A549 (cell line): ENCODE measurements around the gene CDC14B. TPM values are rescaled to one million over a fixed set of nuclear protein-coding genes. Genes with fewer than 3 reads are reported as not detected.

ENCODE experiments used
- ATAC-seq, 2 experiments: fragments of 200-7000 bp in 1 of 2; fragments of >200 bp in 1 of 2; cut with Nextera tagmentation in 1 of 2; cut with Tn5 transposase in 1 of 2; 3 replicates each; pipeline versions ENCODE4 v1.8.0 to v1.9.1; 2018 to 2020; ENCODE audit warnings: mild to moderate bottlenecking in 1 of 2, moderate library complexity in 1 of 2
- CTCF ChIA-PET: fragments of 300-600 bp; sonication (Branson Sonifier 250); formaldehyde crosslinking; extraction: SDS; loops from one replicate; lab custom pipeline; 2021; ENCODE audit warnings: antibody characterized with exemption, inconsistent platforms; lab: Yijun Ruan, JAX
- POLR2A ChIA-PET: fragments of 350-600 bp; formaldehyde crosslinking; extraction: SDS; loops from one replicate; lab custom pipeline; 2021; ENCODE audit warnings: antibody characterized with exemption, inconsistent platforms; lab: Yijun Ruan, JAX
- DNase-seq, 2 experiments: peaks; one replicate each; pipeline versions ENCODE4 v3.0.0 to v3.0.0-alpha.2; 2011 to 2016; ENCODE audit warnings: low read depth in 1 of 2, low spot score in 1 of 2
- FAIRE-seq: peaks from 2 replicates; lab custom pipeline; 2011; peaks lifted over from hg19 to GRCh38; lab: Jason Lieb, UNC
- H3K27ac ChIP-seq, 2 experiments: fragments of >200 bp; sonication (Bioruptor Twin); formaldehyde crosslinking; 3 replicates each; pipeline ENCODE4 v1.5.1; 2016 to 2017
- H3K4me1 ChIP-seq: fragments of >200 bp; sonication (Bioruptor Twin); formaldehyde crosslinking; 3 replicates; pipeline ENCODE4 v1.6.1; 2016
- H3K4me2 ChIP-seq: fragments of >200 bp; sonication (Bioruptor Twin); formaldehyde crosslinking; 3 replicates; pipeline ENCODE4 v1.6.1; 2016
- H3K4me3 ChIP-seq: fragments of >200 bp; sonication (Bioruptor Twin); formaldehyde crosslinking; 3 replicates; pipeline ENCODE4 v1.5.1; 2016
- H3K9me3 ChIP-seq: fragments of >200 bp; sonication (Bioruptor Twin); formaldehyde crosslinking; 3 replicates; pipeline ENCODE4 v1.6.1; 2016
- BHLHE40 ChIP-seq: IDR thresholded peaks from 2 replicates; pipeline ENCODE4 v1.6.1; 2012; ENCODE audit warnings: low read depth, low read length, inconsistent platforms
- CBX2 ChIP-seq: fragments of 200-600 bp; sonication (generic); IDR thresholded peaks from 2 replicates; pipeline ENCODE4 v1.6.1; 2016; ENCODE audit warnings: low read depth, mild to moderate bottlenecking, borderline replicate concordance
- CHD2 ChIP-seq: fragments of 150-350 bp; IDR thresholded peaks from 2 replicates; pipeline ENCODE4 v1.6.1; 2014; ENCODE audit warnings: low read length; ENCODE audit not compliant: partially characterized antibody
- CHD4 ChIP-seq: fragments of 200-600 bp; sonication (generic); IDR thresholded peaks from 2 replicates; pipeline ENCODE4 v1.6.1; 2016; ENCODE audit warnings: antibody characterized with exemption, mild to moderate bottlenecking, borderline replicate concordance
- FOSB ChIP-seq: fragments of 250-450 bp; sonication (Bioruptor Pico); IDR thresholded peaks from 2 replicates; pipeline ENCODE4 v1.5.0; 2020; ENCODE audit warnings: mild to moderate bottlenecking, moderate library complexity
- GATA3 ChIP-seq: IDR thresholded peaks from 2 replicates; pipeline ENCODE4 v1.6.1; 2012; ENCODE audit warnings: borderline replicate concordance
- HDAC2 ChIP-seq: fragments of 200-600 bp; sonication (generic); IDR thresholded peaks from 2 replicates; pipeline ENCODE4 v1.6.1; 2016
- HOXB13 ChIP-seq: fragments of 250-450 bp; sonication (Bioruptor Pico); IDR thresholded peaks from 2 replicates; pipeline ENCODE4 v1.5.0; 2020; ENCODE audit warnings: low read depth, mild to moderate bottlenecking, moderate library complexity
- JUNB ChIP-seq: fragments of >200 bp; sonication (Bioruptor Twin); formaldehyde crosslinking; IDR thresholded peaks from 2 replicates; pipeline ENCODE4 v1.6.1; 2016
- KDM1A ChIP-seq: fragments of 200-600 bp; sonication (generic); IDR thresholded peaks from 2 replicates; pipeline ENCODE4 v1.6.1; 2016; ENCODE audit warnings: low read depth, mild to moderate bottlenecking
- KDM5A ChIP-seq: fragments of 200-600 bp; sonication (generic); IDR thresholded peaks from 2 replicates; pipeline ENCODE4 v1.6.1; 2016; ENCODE audit warnings: antibody characterized with exemption, mild to moderate bottlenecking
- NR3C1 ChIP-seq: fragments of >200 bp; sonication (Bioruptor Twin); formaldehyde crosslinking; IDR thresholded peaks from 3 replicates; pipeline ENCODE4 v1.6.1; 2017
- PHF8 ChIP-seq: fragments of 200-600 bp; sonication (generic); IDR thresholded peaks from 2 replicates; pipeline ENCODE4 v1.6.1; 2016; ENCODE audit warnings: low read depth, mild to moderate bottlenecking, antibody characterized with exemption, moderate library complexity, borderline replicate concordance
- POLR2A ChIP-seq: IDR thresholded peaks from 2 replicates; pipeline ENCODE4 v1.6.1; 2012; ENCODE audit warnings: mild to moderate bottlenecking, low read length
- POLR2AphosphoS2 ChIP-seq: conservative IDR thresholded peaks from 2 replicates; pipeline ENCODE4 v1.6.1; 2012; ENCODE audit warnings: low read length, improper control_type of control experiment, inconsistent platforms
- RAD21 ChIP-seq, 2 experiments: fragments of >200 bp in 1 of 2; sonication (Bioruptor Twin) in 1 of 2; formaldehyde crosslinking in 1 of 2; IDR thresholded peaks in 1 of 2; conservative IDR thresholded peaks in 1 of 2; 2 replicates in 1 of 2; 3 replicates in 1 of 2; pipeline ENCODE4 v1.6.1; 2012 to 2018; ENCODE audit warnings: inconsistent platforms in 1 of 2
- RARB ChIP-seq: fragments of 250-450 bp; sonication (Bioruptor Pico); IDR thresholded peaks from 2 replicates; pipeline ENCODE4 v1.8.0; 2021; ENCODE audit warnings: mild to moderate bottlenecking, moderate library complexity
- RCOR1 ChIP-seq: fragments of 150-350 bp; IDR thresholded peaks from 2 replicates; pipeline ENCODE4 v1.6.1; 2014; ENCODE audit warnings: antibody characterized with exemption, low read length, low read depth
- RFX5 ChIP-seq: fragments of 450-650 bp; IDR thresholded peaks from 2 replicates; pipeline ENCODE4 v1.7.1; 2014; ENCODE audit warnings: antibody characterized with exemption, mild to moderate bottlenecking, moderate library complexity
- SREBF2 ChIP-seq: fragments of 450-650 bp; IDR thresholded peaks from 2 replicates; pipeline ENCODE4 v1.6.1; 2014; ENCODE audit warnings: mild to moderate bottlenecking, moderate library complexity
- TFCP2L1 ChIP-seq: fragments of 250-450 bp; sonication (Bioruptor Pico); IDR thresholded peaks from 2 replicates; pipeline ENCODE4 v1.5.0; 2021; ENCODE audit warnings: mild to moderate bottlenecking
- TP53 ChIP-seq: fragments of 250-450 bp; sonication (Bioruptor Pico); IDR thresholded peaks from 2 replicates; pipeline ENCODE4 v1.5.0; 2021; ENCODE audit warnings: mild to moderate bottlenecking, moderate library complexity
- ZFP36 ChIP-seq: fragments of 450-650 bp; IDR thresholded peaks from 2 replicates; pipeline ENCODE4 v1.6.1; 2014; ENCODE audit warnings: borderline replicate concordance; ENCODE audit not compliant: partially characterized antibody
- WGBS: methylation state at CpG from one replicate; pipeline ENCODE4 v1.1.6; 2017; ENCODE audit errors: missing lambda C conversion rate; 5-methylcytosine and 5-hydroxymethylcytosine counted together
- polyA plus RNA-seq, 4 experiments: library from polyadenylated mRNA; depleted of rRNA in 3 of 4; stranded (reverse); fragments of >200 nt; fragmentation: RNase III in 1 of 4; extraction: RNeasy Plus Mini Kit Qiagen cat#74134 plus additional on column Dnase treatment in 1 of 4; gene quantifications; 2 replicates in 3 of 4; 3 replicates in 1 of 4; pipeline ENCODE4 v1.2.3, GENCODE V29; 2011 to 2017
- TF ChIP-seq, protein P1 (sequence below): fragments of >200 bp; sonication (Bioruptor Twin); formaldehyde crosslinking; IDR thresholded peaks from 3 replicates; pipeline ENCODE4 v1.6.1; 2016
- TF ChIP-seq, protein P2 (sequence below): fragments of >200 bp; sonication (Bioruptor Twin); formaldehyde crosslinking; IDR thresholded peaks from 2 replicates; pipeline ENCODE4 v1.6.1; 2016
- TF ChIP-seq, protein P3 (sequence below): fragments of 450-650 bp; IDR thresholded peaks from 2 replicates; pipeline ENCODE4 v1.6.1; 2014; ENCODE audit warnings: antibody characterized with exemption
- TF ChIP-seq, protein P4 (sequence below): IDR thresholded peaks from 2 replicates; pipeline ENCODE4 v1.6.1; 2012
- TF ChIP-seq, protein P5 (sequence below): fragments of 200-600 bp; sonication (generic); IDR thresholded peaks from 2 replicates; pipeline ENCODE4 v1.6.1; 2016; ENCODE audit warnings: antibody characterized with exemption, mild to moderate bottlenecking, moderate library complexity

The CDC14B gene
- polyA plus RNA-seq, 2 of the 4 experiments (the other 2 are of a cell fraction): 9.9 to 17.3 TPM

DNA sequence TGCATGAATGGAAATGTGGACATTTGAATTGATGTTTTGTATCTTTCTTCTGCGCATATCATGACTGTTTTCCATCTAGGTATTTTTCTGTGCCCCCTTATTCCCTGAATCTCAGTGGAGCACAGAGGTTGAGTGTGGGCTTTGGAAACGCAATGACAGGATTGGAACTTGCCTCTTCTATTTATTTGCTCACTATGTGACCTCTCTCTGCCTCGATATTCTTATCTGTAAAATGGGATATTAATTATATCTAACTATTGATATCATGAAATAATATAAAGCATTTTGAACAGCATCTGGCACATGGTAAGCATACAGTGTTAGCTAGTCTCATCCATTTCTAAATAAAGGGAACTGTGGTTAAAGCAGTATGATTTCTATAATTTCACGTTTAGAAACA lies 143.6 kb downstream of the CDC14B start:
- H3K4me3 ChIP-seq: no peak overlapping the region
- ATAC-seq (no peak), FAIRE-seq (no peak), DNase-seq (no peak)
- ChIA-PET POLR2A (no interaction called here), CTCF (interaction anchor here (1.1 kb wide), 1 partner anchor 22 kb away, joined by 3 read pairs; no protein-coding TSS in a partner anchor)
- TF ChIP-seq GATA3 (no peak), TP53 (CRISPR knock-in tag) (no peak), POLR2AphosphoS2 (no peak), RAD21 (conservative IDR thresholded peaks at IDR 0.05 in 1 of 2, IDR thresholded peaks at IDR 0.05 in 1 of 2) (no peak), SREBF2 (no peak)
- TF ChIP-seq, protein P1, sequence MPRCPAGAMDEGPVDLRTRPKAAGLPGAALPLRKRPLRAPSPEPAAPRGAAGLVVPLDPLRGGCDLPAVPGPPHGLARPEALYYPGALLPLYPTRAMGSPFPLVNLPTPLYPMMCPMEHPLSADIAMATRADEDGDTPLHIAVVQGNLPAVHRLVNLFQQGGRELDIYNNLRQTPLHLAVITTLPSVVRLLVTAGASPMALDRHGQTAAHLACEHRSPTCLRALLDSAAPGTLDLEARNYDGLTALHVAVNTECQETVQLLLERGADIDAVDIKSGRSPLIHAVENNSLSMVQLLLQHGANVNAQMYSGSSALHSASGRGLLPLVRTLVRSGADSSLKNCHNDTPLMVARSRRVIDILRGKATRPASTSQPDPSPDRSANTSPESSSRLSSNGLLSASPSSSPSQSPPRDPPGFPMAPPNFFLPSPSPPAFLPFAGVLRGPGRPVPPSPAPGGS: no peak
- no peaks in the 10 kb centered on the region for H3K9me3 ChIP-seq
- 92% methylated on average over 4 of the region's 4 CpGs for WGBS
- H3K4me2 ChIP-seq: no peak overlapping the region
- 0 out of 3 replicates have a peak, but pooled peaks cover 7% of the 10 kb centered on the region for H3K4me1 ChIP-seq
- H3K27ac ChIP-seq: no peak overlapping the region

DNA sequence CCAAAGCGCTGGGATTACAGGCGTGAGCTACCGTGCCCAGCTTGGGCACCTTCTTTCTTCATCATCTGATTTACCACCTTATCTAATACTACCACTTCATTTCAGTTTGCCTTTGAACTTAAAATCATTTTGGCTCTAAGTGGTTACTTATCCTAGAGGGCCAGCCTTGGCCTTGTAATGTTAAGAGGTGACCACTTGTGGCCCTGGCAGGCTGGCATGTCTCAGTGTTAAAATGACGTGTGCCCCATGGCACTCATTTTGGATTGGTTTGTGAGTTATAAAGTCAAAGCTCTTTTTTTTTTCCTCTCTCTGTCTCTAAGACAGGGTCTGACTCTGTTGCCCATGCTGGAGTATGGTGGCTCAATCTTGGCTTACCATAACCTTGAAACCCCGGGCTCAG lies 151.9 kb downstream of the CDC14B start:
- no peak for FAIRE-seq

DNA sequence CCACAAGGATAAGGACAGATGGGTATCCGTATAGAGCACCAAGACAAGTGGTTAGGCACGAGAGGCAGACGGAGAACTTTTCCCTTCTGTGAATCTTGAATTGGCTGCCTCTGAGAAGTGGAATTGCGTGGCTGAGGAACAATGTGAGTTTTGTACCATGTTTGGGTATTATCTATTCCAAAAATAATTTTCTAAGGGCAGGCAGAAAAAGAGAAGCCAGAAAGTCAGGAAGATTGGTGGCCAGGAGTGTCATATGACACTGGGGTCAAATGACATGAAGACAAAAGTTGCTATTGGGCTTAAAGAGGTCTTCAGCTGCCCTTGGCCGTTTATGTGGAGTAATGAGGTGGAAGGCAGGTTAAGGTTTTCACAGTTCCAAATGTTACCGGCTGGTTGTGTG lies 155.2 kb downstream of the CDC14B start:
- FAIRE-seq: no peak
- no peak overlapping the region for H3K27ac ChIP-seq
- TF ChIP-seq CHD2 (no peak), NR3C1 (no peak), RFX5 (no peak), KDM1A (no peak), ZFP36 (no peak), RCOR1 (no peak), HDAC2 (no peak), CBX2 (no peak), CHD4 (no peak), TP53 (CRISPR knock-in tag) (no peak), POLR2AphosphoS2 (no peak), TFCP2L1 (no peak), BHLHE40 (no peak)
- TF ChIP-seq, protein P2, sequence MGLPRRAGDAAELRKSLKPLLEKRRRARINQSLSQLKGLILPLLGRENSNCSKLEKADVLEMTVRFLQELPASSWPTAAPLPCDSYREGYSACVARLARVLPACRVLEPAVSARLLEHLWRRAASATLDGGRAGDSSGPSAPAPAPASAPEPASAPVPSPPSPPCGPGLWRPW: no peak
- TF ChIP-seq, protein P3, sequence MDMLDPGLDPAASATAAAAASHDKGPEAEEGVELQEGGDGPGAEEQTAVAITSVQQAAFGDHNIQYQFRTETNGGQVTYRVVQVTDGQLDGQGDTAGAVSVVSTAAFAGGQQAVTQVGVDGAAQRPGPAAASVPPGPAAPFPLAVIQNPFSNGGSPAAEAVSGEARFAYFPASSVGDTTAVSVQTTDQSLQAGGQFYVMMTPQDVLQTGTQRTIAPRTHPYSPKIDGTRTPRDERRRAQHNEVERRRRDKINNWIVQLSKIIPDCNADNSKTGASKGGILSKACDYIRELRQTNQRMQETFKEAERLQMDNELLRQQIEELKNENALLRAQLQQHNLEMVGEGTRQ: no peak
- POLR2A ChIA-PET: no interaction called here
- H3K4me3 ChIP-seq: no peak overlapping the region
- ATAC-seq: no peak
- 81% methylated on average over 6 of the region's 6 CpGs for WGBS
- DNase-seq: no peak
- H3K4me1 ChIP-seq: peaks cover 5% of the 10 kb centered on the region
- CTCF ChIA-PET: no interaction called here
- no peak overlapping the region for H3K4me2 ChIP-seq
- no peaks in the 10 kb centered on the region for H3K9me3 ChIP-seq

More for the DNA sequence above, 151.9 kb downstream of the CDC14B start:
- TF ChIP-seq RCOR1: no peak
- no peak for TF ChIP-seq GATA3
- TF ChIP-seq POLR2A: no peak
- no peak for TF ChIP-seq PHF8
- no peak for TF ChIP-seq ZFP36
- TF ChIP-seq HOXB13 (CRISPR knock-in tag): no peak
- TF ChIP-seq, protein P4, sequence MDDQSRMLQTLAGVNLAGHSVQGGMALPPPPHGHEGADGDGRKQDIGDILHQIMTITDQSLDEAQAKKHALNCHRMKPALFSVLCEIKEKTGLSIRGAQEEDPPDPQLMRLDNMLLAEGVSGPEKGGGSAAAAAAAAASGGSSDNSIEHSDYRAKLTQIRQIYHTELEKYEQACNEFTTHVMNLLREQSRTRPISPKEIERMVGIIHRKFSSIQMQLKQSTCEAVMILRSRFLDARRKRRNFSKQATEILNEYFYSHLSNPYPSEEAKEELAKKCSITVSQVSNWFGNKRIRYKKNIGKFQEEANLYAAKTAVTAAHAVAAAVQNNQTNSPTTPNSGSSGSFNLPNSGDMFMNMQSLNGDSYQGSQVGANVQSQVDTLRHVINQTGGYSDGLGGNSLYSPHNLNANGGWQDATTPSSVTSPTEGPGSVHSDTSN: no peak
- TF ChIP-seq RAD21 (conservative IDR thresholded peaks at IDR 0.05 in 1 of 2, IDR thresholded peaks at IDR 0.05 in 1 of 2): no peak
- no peak for TF ChIP-seq JUNB
- TF ChIP-seq FOSB: no peak
- TF ChIP-seq, protein P5, sequence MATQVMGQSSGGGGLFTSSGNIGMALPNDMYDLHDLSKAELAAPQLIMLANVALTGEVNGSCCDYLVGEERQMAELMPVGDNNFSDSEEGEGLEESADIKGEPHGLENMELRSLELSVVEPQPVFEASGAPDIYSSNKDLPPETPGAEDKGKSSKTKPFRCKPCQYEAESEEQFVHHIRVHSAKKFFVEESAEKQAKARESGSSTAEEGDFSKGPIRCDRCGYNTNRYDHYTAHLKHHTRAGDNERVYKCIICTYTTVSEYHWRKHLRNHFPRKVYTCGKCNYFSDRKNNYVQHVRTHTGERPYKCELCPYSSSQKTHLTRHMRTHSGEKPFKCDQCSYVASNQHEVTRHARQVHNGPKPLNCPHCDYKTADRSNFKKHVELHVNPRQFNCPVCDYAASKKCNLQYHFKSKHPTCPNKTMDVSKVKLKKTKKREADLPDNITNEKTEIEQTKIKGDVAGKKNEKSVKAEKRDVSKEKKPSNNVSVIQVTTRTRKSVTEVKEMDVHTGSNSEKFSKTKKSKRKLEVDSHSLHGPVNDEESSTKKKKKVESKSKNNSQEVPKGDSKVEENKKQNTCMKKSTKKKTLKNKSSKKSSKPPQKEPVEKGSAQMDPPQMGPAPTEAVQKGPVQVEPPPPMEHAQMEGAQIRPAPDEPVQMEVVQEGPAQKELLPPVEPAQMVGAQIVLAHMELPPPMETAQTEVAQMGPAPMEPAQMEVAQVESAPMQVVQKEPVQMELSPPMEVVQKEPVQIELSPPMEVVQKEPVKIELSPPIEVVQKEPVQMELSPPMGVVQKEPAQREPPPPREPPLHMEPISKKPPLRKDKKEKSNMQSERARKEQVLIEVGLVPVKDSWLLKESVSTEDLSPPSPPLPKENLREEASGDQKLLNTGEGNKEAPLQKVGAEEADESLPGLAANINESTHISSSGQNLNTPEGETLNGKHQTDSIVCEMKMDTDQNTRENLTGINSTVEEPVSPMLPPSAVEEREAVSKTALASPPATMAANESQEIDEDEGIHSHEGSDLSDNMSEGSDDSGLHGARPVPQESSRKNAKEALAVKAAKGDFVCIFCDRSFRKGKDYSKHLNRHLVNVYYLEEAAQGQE: no peak
- no peak for TF ChIP-seq RARB (CRISPR knock-in tag)
- TF ChIP-seq KDM5A: no peak
- no peak for TF ChIP-seq CHD4
- Histone ChIP-seq H3K9me3 (no peaks in the 10 kb centered on the region), H3K4me2 (no peak overlapping the region), H3K4me1 (no peaks in the 10 kb centered on the region), H3K27ac (no peak overlapping the region), H3K4me3 (no peak overlapping the region)
- ChIA-PET POLR2A (interaction anchor here (0.6 kb wide), 1 partner anchor 15 kb away, joined by 6 read pairs; no protein-coding TSS in a partner anchor), CTCF (interaction anchor here (0.9 kb wide), 1 partner anchor 26 kb away, joined by 3 read pairs; no protein-coding TSS in a partner anchor)
- ATAC-seq (no peak), DNase-seq (no peak)
- WGBS: 85% methylated on average over 5 of the region's 5 CpGs
